GM18526 (cell line): ENCODE data around the gene DCTN2.

Source experiments
- POLR2A ChIP-seq: IDR thresholded peaks from 3 replicates; pipeline ENCODE4 v1.6.1; 2011; ENCODE audit not compliant: insufficient read length; ENCODE audit errors: extremely low read depth

DCTN2 gene

DNA sequence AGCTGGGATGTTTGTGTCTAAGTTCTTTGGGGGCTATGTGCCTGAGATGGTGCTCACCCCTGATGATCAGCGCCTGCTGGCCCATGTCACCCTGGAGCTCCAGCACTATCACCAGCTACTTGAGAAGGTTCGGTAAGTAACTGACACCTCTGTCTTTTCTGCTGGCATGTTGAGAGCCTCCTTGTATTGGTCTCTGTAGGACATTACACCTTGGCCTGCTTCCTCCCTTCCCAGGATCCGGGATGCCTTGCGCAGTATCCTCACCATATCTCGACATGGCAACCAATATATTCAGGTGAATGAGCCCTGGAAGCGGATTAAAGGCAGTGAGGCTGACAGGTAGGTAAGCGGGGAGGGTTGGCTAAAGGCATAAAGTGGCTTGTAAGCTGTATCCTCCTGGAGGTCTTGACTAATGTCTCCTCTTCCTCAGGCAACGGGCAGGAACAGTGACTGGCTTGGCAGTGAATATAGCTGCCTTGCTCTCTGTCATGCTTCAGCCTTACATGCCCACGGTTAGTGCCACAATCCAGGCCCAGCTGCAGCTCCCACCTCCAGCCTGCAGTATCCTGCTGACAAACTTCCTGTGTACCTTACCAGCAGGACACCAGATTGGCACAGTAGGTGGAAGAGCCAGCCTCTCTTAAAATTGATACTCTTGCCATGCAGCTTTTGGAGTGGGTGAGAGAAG is 32.1 kb downstream of the DCTN2 start:
- no peak for TF ChIP-seq POLR2A

DNA sequence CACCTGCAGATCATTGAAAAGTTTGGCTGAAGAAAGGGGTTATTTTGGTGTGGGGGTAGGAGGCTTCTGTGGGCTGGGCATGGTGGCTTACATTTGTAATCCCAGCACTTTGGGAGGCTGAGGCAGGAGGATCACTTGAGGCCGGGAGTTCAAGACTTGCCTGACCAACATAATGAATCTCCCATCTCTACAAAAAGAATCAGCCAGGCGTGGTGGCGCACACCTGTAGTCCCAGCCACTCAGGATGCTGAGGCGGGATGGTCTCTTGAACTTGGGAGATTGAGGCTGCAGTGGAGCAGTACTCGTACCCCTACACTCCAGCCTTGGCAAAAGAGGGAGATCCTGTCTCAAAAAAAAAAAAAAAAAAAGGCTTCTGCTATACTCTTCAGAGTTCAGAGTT is 33.7 kb downstream of the DCTN2 start:
- TF ChIP-seq POLR2A = no peak

- no peak for TF ChIP-seq POLR2A
These were observed 34.3 kb downstream of the DCTN2 start for GRCh38 chr12:57512665-57513064.

GRCh38 chr12:57511588-57512325 is 35.2 kb downstream of the DCTN2 start:
- TF ChIP-seq POLR2A = no peak

DNA sequence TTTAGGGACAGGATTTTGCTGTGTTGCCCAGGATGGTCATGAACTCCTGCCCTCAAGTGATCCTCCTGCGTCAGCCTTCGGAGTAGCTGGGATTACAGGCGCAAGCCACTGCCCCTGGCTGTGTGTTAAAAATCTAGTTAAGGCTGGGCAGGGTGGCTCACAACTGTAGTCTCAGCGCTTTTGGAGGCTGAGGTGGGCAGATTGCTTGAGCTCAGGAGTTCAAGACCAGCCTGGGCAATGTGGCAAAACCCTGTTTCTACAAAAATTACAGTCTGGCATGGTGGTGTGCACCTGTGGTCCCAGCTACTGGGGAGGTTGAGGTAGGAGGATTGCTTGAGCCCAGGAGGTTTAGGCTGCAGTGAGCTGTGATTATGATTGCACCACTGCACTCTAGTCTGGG is 35.8 kb downstream of the DCTN2 start:
- no peak for TF ChIP-seq POLR2A

- no peak for TF ChIP-seq POLR2A
These were observed 46.8 kb downstream of the DCTN2 start for GRCh38 chr12:57500213-57500612.

DNA sequence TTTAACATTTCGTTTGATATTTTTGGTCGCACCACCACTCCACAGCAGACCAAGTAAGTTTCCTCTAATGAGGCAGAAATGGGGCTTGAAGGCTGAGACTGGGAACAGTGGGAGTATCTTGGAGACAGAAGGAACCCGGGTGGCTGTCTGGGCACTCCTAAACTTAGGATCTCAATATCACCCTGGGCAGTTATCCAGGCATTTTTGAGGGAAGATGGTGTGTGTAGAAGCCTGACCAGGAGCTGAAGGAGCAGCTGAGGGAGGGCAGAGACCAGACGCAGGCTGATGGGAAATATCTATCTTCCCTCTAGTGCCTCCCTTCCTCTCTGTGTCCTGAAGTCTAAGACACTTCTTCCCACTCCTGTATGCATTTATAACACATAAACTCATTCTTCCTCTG is 48.4 kb downstream of the DCTN2 start:
- TF ChIP-seq POLR2A = no peak

DNA sequence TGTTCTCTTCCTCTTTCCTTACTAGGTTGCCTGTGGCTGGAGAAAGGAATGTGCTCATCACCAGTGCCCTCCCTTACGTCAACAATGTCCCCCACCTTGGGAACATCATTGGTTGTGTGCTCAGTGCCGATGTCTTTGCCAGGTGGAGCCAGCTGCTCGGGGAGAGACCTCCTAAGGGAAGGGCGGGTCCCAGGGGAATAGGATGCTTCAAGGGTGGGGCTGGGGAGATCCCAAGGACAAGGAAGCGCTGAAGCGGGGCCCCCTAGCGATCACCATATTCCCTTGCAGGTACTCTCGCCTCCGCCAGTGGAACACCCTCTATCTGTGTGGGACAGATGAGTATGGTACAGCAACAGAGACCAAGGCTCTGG is 48.9 kb downstream of the DCTN2 start:
- TF ChIP-seq POLR2A = no peak

DNA sequence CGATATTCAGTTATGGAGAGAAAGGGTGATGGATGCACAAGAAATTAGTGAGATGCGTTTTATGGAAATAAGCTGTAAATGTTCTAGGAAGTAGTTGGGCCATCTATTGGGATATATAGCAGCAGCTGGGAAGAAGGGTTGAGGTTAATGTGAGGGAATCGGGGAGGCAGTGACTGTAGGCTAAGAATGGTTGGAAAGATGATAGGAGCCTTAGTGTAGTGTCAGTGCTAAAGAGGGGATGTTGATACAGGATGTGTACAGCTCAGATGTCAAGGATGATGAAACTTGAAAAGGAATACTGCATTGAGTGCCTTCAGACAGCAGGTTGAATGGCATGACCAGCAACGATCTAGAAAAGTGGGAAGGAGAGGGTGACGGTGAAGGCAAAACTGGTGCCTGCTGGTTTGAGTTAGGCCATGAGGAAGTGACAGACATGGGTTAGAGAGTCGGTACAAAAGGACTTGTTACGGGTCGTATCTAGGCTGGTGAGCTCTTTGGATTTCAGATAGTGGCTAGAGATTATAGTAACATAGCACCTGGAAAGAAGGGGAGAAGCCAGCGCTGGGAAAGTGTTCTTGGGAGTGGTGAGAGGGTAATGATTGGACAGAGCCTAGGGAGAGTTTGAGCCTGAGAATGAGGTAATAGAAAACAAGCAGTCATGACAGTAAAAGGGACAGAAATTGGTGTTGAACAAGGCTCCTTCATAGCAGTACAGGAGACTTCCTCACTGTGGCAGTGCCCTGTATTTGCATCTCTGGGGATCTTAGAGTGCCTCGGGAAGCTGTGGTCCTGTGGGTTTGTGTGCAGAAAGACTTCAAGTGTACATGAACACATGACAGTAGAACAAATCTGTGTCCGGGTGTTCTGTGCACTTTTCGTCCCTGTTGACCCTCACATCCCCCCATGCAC is 49.5 kb downstream of the DCTN2 start:
- no peak for TF ChIP-seq POLR2A

GRCh38 chr12:57496822-57497221 is 50.2 kb downstream of the DCTN2 start:
- no peak for TF ChIP-seq POLR2A

DNA sequence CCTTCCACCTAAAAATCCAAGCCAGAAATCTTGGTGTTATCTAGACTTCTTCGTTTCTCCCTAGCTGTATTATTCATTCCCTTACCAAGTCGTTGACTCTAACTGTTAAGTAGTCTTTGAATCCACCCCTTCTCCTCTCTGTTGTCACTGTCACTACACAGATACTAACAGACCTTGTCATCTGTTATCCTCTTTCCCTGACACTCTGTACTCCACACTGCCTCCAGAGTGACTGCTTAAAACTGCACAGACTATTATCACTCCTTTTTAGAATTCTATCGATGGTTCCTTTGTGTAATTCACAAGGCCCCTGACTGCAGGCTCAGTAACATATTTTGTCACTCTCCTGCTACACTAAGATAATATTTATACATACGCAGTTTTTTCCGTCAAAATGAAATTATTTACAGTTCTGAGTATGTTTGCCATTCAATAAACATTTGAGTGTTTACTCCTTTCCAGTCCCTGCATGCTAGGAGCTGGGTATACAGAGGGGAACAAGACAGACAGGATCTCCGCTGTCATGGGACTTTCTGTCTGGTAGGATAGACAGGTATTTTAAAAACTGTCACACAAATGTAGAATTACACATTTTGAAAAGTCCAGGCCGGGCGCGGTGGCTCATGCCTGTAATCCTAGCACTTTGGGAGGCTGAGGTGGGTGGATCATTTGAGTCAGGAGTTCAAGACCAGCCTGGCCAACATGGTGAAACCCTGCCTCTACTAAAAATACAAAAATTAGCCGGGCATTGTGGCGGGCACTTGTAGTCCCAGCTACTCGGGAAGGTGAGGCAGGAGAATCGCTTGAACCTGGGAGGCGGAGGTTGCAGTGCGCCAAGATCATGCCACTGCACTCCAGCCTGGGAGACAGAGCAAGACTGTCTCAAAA is 55.4 kb downstream of the DCTN2 start:
- no peak for TF ChIP-seq POLR2A

DNA sequence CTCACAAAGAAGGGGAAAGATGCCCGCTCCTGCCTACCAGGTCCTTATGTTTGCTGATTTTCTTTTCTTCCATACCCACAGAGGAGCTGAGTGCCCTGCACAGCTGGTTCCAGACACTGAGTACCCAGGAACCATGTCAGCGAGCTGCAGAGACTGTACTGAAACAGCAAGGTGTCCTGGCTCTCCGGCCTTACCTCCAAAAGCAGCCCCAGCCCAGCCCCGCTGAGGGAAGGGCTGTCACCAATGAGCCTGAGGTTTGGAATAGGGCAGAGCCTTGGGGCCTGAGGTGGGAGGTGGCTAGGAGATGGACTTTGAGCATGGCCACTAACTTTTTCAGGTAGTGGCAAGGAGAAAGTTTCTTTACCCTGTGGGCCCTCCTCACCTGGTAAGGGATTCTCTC is 56.9 kb downstream of the DCTN2 start:
- TF ChIP-seq POLR2A = no peak

DNA sequence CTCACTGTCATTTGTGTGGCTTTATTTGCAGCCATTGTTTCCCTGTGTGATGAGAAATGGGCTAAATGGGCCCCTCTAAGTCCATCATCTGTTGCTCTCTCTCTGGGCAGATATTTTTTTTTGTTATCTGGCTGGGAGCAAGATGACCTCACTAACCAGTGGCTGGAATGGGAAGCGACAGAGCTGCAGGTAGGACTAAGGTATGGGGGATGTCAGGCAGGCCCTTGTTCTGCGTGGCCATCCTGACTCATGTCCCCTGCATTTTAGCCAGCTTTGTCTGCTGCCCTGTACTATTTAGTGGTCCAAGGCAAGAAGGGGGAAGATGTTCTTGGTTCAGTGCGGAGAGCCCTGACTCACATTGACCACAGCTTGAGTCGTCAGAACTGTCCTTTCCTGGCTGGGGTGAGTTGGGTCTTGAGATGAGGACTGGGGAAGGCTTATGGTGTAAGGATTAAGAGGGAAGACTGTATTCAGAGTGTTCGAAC is 57.8 kb downstream of the DCTN2 start:
- no peak for TF ChIP-seq POLR2A

DNA sequence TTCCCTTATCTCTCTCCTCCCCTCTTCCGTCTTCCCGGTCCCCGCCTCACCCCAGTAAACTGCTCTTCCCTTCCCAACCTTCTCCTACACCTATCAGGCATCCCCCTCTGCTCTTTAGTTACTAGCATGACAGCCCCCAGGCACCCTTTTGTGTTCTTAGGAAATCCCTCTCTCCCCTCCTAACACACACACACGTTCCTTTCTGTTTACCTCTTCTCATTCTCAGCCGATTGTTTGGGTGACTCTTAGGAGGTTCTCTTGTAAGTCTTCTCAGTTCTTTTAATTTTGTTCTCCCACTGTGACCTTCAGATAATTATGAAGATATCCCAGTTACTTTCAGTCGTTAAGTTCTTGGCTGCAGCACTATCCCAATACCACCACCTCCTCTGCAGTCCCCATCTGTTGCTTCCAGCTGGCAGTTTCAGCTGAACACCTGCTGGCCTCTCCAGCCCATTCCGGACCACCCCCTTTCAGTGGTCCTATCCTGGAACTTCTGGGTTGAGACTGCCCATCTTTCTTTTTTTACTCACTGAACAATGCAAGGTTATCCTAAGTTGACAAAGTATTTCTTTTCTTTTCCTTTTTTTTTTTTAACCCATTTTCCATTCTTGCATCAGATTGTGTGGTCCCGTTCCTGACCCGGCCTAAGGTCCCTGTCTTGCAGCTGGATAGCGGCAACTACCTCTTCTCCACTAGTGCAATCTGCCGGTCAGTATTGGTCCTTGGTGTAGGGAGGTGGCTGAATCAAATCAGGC is 58.4 kb downstream of the DCTN2 start:
- no peak for TF ChIP-seq POLR2A

DNA sequence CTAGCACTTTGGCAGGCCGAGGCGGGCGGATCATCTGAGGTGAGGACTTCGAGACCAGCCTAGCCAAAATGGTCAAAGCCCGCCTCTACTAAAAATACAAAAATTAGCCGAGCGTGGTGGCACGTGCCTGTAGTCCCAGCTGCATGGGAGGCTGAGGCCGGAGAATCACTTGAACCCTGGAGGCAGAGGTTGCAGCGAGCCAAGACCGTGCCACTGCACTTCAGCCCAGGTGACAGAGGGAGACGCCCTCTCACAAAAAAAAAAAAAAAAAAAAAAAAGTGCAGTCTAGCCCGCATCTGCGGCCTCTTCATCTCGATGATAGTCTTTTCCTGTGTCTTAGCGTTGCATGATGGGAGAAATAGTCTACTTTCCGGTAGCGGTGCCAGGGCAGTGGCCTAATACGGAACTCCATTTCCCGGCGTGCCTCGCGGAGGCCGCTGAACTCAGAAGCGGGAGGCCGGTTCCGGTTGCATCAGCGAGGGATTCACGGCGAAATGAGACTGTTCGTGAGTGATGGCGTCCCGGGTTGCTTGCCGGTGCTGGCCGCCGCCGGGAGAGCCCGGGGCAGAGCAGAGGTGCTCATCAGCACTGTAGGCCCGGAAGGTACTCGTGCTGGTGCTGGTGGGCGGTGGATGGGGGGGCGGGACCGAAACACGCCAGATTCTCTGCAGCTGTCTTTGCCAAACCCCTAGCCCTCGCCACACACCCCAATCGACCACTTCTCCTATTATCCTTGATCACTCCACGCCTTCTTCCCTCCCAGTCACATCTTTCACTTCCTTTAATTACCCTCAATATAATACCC is 59.2 kb downstream of the DCTN2 start, which contains the start of gene MARS1:
Gene MARS1, plus strand, starts transcription at position 472 of the 805 bp plus-strand sequence. Its CDS starts 23 bp downstream, at position 495.
- peak; percentile 80 for TF ChIP-seq POLR2A
